Measurements from ENCODE around the gene GPR180.

DNA sequence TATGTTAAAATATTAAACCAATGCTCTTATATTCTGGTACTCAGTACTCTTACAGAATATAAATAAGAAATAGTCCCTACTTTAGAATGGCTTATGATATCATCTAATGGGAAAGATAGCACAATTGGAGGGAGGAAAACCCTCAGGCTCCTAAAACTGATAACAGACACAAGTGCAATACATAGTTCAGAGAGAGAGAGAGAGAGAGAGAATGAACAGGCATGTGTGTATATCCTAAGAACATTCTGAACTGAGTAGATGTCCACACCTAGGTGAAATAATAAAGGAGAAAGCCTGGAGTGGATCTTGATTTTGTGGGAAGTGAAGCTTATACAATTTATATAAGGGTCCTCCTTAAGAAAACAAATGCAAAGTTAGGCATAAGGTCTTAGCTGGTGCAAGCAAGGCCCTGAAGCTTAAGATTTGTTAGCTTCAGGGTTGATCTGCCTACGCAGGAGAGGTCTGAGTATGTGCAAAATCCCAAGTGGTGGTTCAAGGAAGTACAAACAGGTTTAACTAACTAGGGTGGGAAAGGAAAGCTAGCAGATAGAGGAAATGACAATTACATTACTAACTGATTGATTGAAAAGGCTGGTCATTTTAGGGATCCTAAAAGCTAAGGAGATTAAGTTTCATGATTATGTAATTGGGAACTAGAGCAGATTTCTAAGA lies 57.4 kb downstream of the GPR180 start:
- no peak for TF ChIP-seq POLR2A (IDR thresholded peaks at IDR 0.05; ENCODE audit: extremely low read depth, insufficient read length)
- TF ChIP-seq CTCF (IDR thresholded peaks at IDR 0.05; ENCODE audit: low read depth, low read length), result no peak

Data from NB4 (cell line).